Uterus (tissue), 2 donors: Measurements from ENCODE around the gene MFSD12.
"Not testable (repeated sequence)": the region's sequence is repeated elsewhere in the genome, so short reads cannot be mapped to it uniquely, and the experiment has no call there.

ENCODE experiments used
- POLR2A ChIP-seq, 2 donors: fragments of 450-650 bp; IDR thresholded peaks; one replicate each; pipeline ENCODE4 v1.6.1; 2016; ENCODE audit warnings: antibody characterized with exemption in 2 of 2, mild to moderate bottlenecking in 1 of 2, moderate library complexity in 1 of 2
- TF ChIP-seq, protein P1 (sequence below), 4 experiments: fragments of 200-600 bp in 2 of 4; fragments of 450-650 bp in 2 of 4; sonication (generic) in 2 of 4; IDR thresholded peaks; one replicate each; pipeline ENCODE4 v1.5.1; 2016 to 2019; ENCODE audit warnings: antibody characterized with exemption in 4 of 4, mild to moderate bottlenecking in 2 of 4, moderate library complexity in 1 of 4

DNA sequence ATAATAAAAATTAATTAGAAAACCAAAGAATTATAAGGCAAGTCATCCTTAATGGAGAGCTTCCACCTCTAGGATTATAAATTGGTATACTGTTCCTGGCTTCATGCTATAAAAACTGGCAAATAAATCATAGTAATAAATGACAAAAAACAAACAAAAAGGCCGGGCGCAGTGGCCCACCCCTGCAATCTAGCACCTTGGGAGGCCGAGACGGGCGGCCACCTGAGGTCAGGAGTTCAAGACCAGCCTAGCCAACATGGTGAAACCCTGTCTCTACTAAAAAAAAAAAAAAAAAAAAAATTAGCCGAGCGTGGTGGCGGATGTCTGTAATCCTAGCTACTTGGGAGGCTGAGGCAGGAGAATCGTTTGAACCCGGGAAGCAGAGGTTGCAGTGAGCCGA, 12.7 kb upstream of the MFSD12 start:
- TF ChIP-seq, protein P1, sequence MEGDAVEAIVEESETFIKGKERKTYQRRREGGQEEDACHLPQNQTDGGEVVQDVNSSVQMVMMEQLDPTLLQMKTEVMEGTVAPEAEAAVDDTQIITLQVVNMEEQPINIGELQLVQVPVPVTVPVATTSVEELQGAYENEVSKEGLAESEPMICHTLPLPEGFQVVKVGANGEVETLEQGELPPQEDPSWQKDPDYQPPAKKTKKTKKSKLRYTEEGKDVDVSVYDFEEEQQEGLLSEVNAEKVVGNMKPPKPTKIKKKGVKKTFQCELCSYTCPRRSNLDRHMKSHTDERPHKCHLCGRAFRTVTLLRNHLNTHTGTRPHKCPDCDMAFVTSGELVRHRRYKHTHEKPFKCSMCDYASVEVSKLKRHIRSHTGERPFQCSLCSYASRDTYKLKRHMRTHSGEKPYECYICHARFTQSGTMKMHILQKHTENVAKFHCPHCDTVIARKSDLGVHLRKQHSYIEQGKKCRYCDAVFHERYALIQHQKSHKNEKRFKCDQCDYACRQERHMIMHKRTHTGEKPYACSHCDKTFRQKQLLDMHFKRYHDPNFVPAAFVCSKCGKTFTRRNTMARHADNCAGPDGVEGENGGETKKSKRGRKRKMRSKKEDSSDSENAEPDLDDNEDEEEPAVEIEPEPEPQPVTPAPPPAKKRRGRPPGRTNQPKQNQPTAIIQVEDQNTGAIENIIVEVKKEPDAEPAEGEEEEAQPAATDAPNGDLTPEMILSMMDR (IDR thresholded peaks at IDR 0.05): not testable (repeated sequence)
- not testable (repeated sequence) for TF ChIP-seq POLR2A (IDR thresholded peaks at IDR 0.05)
